Left kidney (tissue), 2 donors: ENCODE results near the gene PIBF1. TPM values are rescaled to one million over a fixed set of nuclear protein-coding genes. Genes with fewer than 3 reads are reported as not detected.
"Not testable (repeated sequence)": the region's sequence is repeated elsewhere in the genome, so short reads cannot be mapped to it uniquely, and the experiment has no call there.

Experiments
- DNase-seq: peaks from one replicate; pipeline ENCODE4 v3.0.0-alpha.2; 2013
- polyA plus RNA-seq: library from polyadenylated mRNA; unstranded; fragments of 120-200 nt; gene quantifications from one replicate; pipeline ENCODE4 v1.2.1, GENCODE V29; 2013; ENCODE audit not compliant: insufficient read length

The PIBF1 gene
- polyA plus RNA-seq, 1 donor = 42.7 TPM

GRCh38 chr13:72820898-72821279 is 39.0 kb downstream of the PIBF1 start:
- no peak for DNase-seq

GRCh38 chr13:72823081-72823480 is 41.1 kb downstream of the PIBF1 start:
- no peak for DNase-seq

- DNase-seq = no peak
Measured at GRCh38 chr13:72823724-72824123, 41.8 kb downstream of the PIBF1 start.

GRCh38 chr13:72834601-72835000 is 52.7 kb downstream of the PIBF1 start:
- no peak for DNase-seq

GRCh38 chr13:72839831-72840426 is 58.0 kb downstream of the PIBF1 start:
- DNase-seq = peak; percentile 37

GRCh38 chr13:72842991-72843390 is 61.1 kb downstream of the PIBF1 start:
- DNase-seq = no peak

- not testable (repeated sequence) for DNase-seq
Measured at GRCh38 chr13:72845148-72845547, 63.2 kb downstream of the PIBF1 start.

- DNase-seq = no peak
Measured at GRCh38 chr13:72849571-72849970, 67.6 kb downstream of the PIBF1 start.

GRCh38 chr13:72850959-72851677 is 69.2 kb downstream of the PIBF1 start:
- DNase-seq = peak; percentile 31

- no peak for DNase-seq
Measured at GRCh38 chr13:72851678-72852014, 69.7 kb downstream of the PIBF1 start.

GRCh38 chr13:72852207-72852606 is 70.3 kb downstream of the PIBF1 start:
- DNase-seq = no peak

GRCh38 chr13:72853000-72853399 is 71.1 kb downstream of the PIBF1 start:
- no peak for DNase-seq

- DNase-seq = no peak
Measured at GRCh38 chr13:72864142-72865011, 82.4 kb downstream of the PIBF1 start.

- no peak for DNase-seq
Measured at GRCh38 chr13:72868229-72868628, 86.3 kb downstream of the PIBF1 start.

GRCh38 chr13:72875233-72875632 is 93.3 kb downstream of the PIBF1 start:
- no peak for DNase-seq

GRCh38 chr13:72884101-72884500 is 102.2 kb downstream of the PIBF1 start:
- DNase-seq = no peak

- DNase-seq = no peak
Measured at GRCh38 chr13:72886272-72887067, 104.5 kb downstream of the PIBF1 start.

- DNase-seq = no peak
Measured at GRCh38 chr13:72889495-72889894, 107.6 kb downstream of the PIBF1 start.

- DNase-seq = no peak
Measured at GRCh38 chr13:72890546-72890945, 108.6 kb downstream of the PIBF1 start.

- no peak for DNase-seq
Measured at GRCh38 chr13:72891423-72891822, 109.5 kb downstream of the PIBF1 start.

GRCh38 chr13:72896869-72897268 is 114.9 kb downstream of the PIBF1 start:
- DNase-seq = no peak

- not testable (repeated sequence) for DNase-seq
Measured at GRCh38 chr13:72901546-72901945, 119.6 kb downstream of the PIBF1 start.
